GM13976 (cell line): ENCODE results near the gene NPSR1.

Experiments used
- DNase-seq: peaks from one replicate; pipeline ENCODE4 v3.0.0; 2012; ENCODE audit warnings: low spot score
- in situ Hi-C: fragments of 300-500 bp; cut with MboI; formaldehyde crosslinking; loops from one replicate; pipeline ENCODE4 v1.12.0; 2022; ENCODE audit warnings: low sequenced_read_pairs, mixed read lengths, inconsistent platforms; ENCODE audit not compliant: unreplicated experiment
- TF ChIP-seq, protein P1 (sequence below): IDR thresholded peaks from 2 replicates; pipeline ENCODE4 v1.5.1; 2012; ENCODE audit warnings: borderline replicate concordance, mild to moderate bottlenecking; ENCODE audit not compliant: insufficient read depth; ENCODE audit errors: extremely low read depth, missing control alignments, control extremely low read depth

Gene NPSR1

DNA sequence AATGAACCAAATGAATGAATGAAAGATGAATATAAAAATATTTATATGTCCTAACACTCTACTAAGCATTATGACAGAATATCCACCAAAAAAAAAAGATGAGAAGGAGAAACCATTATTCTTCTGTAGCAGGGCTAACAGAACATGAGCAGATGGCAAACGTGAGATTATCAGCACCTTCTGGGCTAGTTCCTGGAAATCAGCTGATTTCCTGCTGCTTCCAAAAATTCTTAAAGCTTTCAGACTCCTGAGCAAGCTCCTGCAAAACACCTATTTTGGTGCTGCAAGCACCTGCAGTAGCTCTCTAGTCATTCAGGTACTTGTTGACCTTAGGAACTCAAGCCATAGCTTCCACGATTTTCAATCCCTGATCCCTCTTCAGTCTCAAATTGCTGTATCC lies 51.8 kb downstream of the NPSR1 start:
- in situ Hi-C loops: no loop called here
- no peak for DNase-seq
- TF ChIP-seq, protein P1, sequence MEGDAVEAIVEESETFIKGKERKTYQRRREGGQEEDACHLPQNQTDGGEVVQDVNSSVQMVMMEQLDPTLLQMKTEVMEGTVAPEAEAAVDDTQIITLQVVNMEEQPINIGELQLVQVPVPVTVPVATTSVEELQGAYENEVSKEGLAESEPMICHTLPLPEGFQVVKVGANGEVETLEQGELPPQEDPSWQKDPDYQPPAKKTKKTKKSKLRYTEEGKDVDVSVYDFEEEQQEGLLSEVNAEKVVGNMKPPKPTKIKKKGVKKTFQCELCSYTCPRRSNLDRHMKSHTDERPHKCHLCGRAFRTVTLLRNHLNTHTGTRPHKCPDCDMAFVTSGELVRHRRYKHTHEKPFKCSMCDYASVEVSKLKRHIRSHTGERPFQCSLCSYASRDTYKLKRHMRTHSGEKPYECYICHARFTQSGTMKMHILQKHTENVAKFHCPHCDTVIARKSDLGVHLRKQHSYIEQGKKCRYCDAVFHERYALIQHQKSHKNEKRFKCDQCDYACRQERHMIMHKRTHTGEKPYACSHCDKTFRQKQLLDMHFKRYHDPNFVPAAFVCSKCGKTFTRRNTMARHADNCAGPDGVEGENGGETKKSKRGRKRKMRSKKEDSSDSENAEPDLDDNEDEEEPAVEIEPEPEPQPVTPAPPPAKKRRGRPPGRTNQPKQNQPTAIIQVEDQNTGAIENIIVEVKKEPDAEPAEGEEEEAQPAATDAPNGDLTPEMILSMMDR: no peak

DNA sequence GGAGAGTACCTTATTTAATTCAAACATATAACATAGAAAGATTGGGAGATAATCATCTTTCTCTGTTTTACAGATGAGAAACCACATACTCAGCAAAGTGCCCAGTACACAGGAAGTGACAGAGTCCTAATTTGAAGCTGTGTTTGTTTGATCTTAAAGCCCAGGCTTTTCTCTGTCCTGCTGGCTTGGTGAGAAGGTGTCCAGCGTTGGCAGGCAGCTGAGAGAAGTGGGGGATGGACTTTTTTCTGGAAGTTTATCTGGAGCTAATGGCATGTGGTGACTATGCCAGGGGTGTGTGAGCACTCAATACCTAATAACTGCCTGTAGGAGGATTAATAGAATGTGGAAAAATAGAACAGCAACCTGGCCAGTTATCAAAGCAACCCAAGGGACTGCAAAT lies 60.8 kb downstream of the NPSR1 start:
- in situ Hi-C loops: no loop called here

DNA sequence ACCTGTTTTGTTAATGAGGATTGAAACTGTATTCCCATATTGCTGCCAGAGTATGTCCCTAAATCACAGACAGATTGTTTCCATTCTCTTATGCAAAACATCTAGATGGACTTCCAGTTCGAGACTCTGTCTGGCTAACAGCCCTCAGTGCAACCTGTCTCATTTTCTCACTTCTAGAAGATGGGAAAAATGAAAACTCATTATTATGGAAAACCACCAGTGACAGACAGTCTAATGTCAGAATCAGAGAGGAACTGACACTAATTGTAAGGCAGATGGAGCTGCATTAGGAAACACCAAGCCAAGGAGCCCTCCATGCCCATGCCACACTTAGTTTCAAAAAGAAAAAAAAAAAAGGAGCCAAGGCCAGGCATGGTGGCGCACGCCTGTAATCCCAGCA lies 61.6 kb downstream of the NPSR1 start:
- TF ChIP-seq, protein P1: no peak
- in situ Hi-C loops: no loop called here
- DNase-seq: no peak

More for the DNA sequence above, 60.8 kb downstream of the NPSR1 start:
- DNase-seq: no peak
- TF ChIP-seq, protein P1: no peak

DNA sequence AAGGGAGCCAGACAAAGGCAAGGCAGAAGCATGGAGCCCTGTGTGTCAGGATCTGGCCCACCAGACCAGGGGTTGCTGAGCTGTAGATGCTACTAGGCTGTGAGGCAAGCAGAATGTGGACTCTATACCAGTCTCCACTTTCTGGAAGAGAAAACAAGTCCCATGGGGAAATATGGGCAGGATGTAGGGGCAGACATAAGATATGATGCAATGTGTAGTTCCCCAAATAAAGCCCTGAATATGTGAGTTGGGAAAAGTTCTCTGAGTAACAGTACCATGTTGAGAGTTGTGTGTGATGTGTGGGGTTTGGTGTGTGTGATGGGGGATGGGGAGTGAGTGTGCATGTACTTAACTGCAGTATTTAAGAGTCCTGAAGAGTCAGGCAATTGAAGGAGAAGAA lies 62.3 kb downstream of the NPSR1 start:
- TF ChIP-seq, protein P1: no peak
- no peak for DNase-seq
- in situ Hi-C loops: no loop called here

DNA sequence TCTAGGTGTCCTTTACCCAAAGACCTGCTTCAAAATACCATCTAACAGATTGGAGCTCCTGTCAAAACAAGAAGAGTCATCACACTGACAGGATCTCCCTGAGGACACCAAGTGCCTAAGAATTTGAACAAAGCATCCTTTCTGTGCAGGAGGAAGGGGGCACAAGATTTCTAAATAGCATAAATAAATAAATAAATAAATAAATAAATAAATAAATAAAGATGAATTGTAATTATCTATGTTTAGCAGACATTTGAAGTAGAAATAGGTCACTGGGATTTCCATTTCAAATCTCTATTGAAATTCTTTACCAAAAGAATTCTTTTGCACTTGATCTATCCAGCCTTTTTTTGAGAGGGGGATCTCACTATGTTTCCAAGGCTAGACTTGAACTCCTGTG lies 65.3 kb downstream of the NPSR1 start:
- DNase-seq: no peak
- in situ Hi-C loops: no loop called here

DNA sequence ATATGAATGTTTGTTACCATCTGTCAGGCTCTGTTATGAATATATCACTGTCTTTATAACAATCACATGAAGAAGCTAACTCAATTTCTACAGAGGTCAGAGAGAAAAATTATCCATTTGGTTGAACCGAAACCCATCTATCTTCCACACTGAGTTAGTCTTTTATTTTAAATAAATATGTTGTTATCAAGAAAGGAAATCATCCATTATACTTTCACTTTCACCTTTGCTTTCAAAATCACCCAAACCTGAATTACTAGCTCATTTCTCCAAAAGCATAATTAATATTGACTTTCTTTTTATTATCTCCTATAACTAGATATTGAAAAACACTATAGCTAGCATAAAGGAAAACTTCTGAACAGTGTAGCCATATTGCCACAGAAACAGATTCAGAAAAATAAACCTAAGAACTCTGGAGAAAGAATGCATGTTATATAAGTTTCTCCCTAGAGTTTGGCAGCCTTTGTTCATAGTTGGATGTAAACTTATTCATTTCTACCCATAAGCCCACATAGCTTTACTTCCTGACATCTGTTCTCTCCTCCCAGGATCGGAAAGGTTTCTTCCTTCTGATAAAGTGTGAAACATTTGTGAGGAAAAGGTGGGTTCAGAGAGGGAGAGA lies 66.0 kb downstream of the NPSR1 start:
- no peak for DNase-seq
- TF ChIP-seq, protein P1: no peak
- in situ Hi-C loops: no loop called here

More for the DNA sequence above, 65.3 kb downstream of the NPSR1 start:
- TF ChIP-seq, protein P1: no peak
